ENCODE data around the gene PHAF1. TPM values are rescaled to one million over a fixed set of nuclear protein-coding genes. Genes with fewer than 3 reads are reported as not detected.

Gene PHAF1
- total RNA-seq, 5 donors from 2014 or later (not counting 1 experiment from before 2014, with no cell fraction given), result 19.4 to 23.0 (median 20.1) TPM

GRCh38 chr16:67129422-67129821 lies 19.7 kb downstream of the PHAF1 start:
- ChIA-PET POLR2A (no interaction called here), CTCF (interaction anchor here in 1 of 2 donors (0.6 kb wide), 1 partner anchor 12 kb away, joined by 3 read pairs; no protein-coding TSS in a partner anchor)
- DNase-seq (no peak), ATAC-seq (replicated peaks in 1 of 4) (no peak)
- Mint-ChIP-seq H3K27me3 (no peaks in the 10 kb centered on the region), H3K4me3 (no peak overlapping the region), H3K4me1 (no peaks in the 10 kb centered on the region), H3K9me3 (no peaks in the 10 kb centered on the region), H3K27ac (no peak overlapping the region), H3K36me3 (peaks cover 51% of the 10 kb centered on the region)
- WGBS (ENCODE audit: insufficient coverage), result 95% methylated on average over 3 of the region's 3 CpGs
- Histone ChIP-seq H3K27ac (ENCODE audit: low read length) (no peak overlapping the region), H3K9me3 (no peaks in the 10 kb centered on the region), H3K4me3 (ENCODE audit: control insufficient read depth in 1 of 2, extremely low read depth in 1 of 2, low read length in 1 of 2) (no peak overlapping the region), H3K27me3 (replicated peaks in 1 of 2; ENCODE audit: control insufficient read depth in 2 of 2, extremely low read depth in 1 of 2, insufficient read depth in 2 of 2, low read length in 1 of 2) (no peaks in the 10 kb centered on the region), H3K4me1 (ENCODE audit: control insufficient read depth in 1 of 2, extremely low read depth in 1 of 2, insufficient read depth in 2 of 2, low read length in 2 of 2) (no peaks in the 10 kb centered on the region), H3K36me3 (ENCODE audit: control insufficient read depth in 2 of 2, extremely low read depth in 1 of 2, insufficient read depth in 1 of 2, low read length in 1 of 2) (peaks cover 6 to 59% of the 10 kb centered on the region in 2 donors)

- ChIA-PET CTCF (interaction anchor here in 1 of 2 donors (1.0 kb wide), 1 partner anchor 16 kb away, joined by 3 read pairs; no protein-coding TSS in a partner anchor), POLR2A (no interaction called here)
- DNase-seq (no peak), ATAC-seq (replicated peaks in 1 of 4) (no peak)
- no peak overlapping the region for H3K4me3 ChIP-seq (ENCODE audit: control insufficient read depth in 1 of 2, extremely low read depth in 1 of 2, low read length in 1 of 2)
- no peaks in the 10 kb centered on the region for H3K4me1 ChIP-seq (ENCODE audit: control insufficient read depth in 1 of 2, extremely low read depth in 1 of 2, insufficient read depth in 2 of 2, low read length in 2 of 2)
- peaks cover 45% of the 10 kb centered on the region for H3K36me3 Mint-ChIP-seq
- H3K27ac ChIP-seq (ENCODE audit: low read length), result no peak overlapping the region
- H3K27me3 Mint-ChIP-seq, result no peaks in the 10 kb centered on the region
- no CpG with 5 or more reads among the region's 3 CpGs for WGBS (ENCODE audit: insufficient coverage)
- no peak overlapping the region for H3K4me3 Mint-ChIP-seq
- no peaks in the 10 kb centered on the region for H3K9me3 Mint-ChIP-seq
- no peaks in the 10 kb centered on the region for H3K9me3 ChIP-seq
- H3K27ac Mint-ChIP-seq, result no peak overlapping the region
- no peaks in the 10 kb centered on the region for H3K4me1 Mint-ChIP-seq
- peaks cover 14 to 77% of the 10 kb centered on the region in 2 donors for H3K36me3 ChIP-seq (ENCODE audit: control insufficient read depth in 2 of 2, extremely low read depth in 1 of 2, insufficient read depth in 1 of 2, low read length in 1 of 2)
- peaks cover 0 to 2% of the 10 kb centered on the region in 2 experiments for H3K27me3 ChIP-seq (replicated peaks in 1 of 2; ENCODE audit: control insufficient read depth in 2 of 2, extremely low read depth in 1 of 2, insufficient read depth in 2 of 2, low read length in 1 of 2)
These were observed 27.9 kb downstream of the PHAF1 start for GRCh38 chr16:67137605-67138004.

- H3K36me3 Mint-ChIP-seq, result peaks cover 65% of the 10 kb centered on the region
These were observed 31.6 kb downstream of the PHAF1 start for GRCh38 chr16:67141391-67141790.

GRCh38 chr16:67142342-67142741 lies 32.6 kb downstream of the PHAF1 start:
- CTCF ChIA-PET, result no interaction called here
- no peak for DNase-seq

More at GRCh38 chr16:67141391-67141790, 31.6 kb downstream of the PHAF1 start:
- H3K27me3 Mint-ChIP-seq, result no peaks in the 10 kb centered on the region
- DNase-seq (no peak), ATAC-seq (replicated peaks in 1 of 4) (no peak)
- no peaks in the 10 kb centered on the region for H3K9me3 Mint-ChIP-seq
- H3K27ac ChIP-seq (ENCODE audit: low read length), result no peak overlapping the region
- H3K27ac Mint-ChIP-seq, result no peak overlapping the region
- no peak overlapping the region for H3K4me3 ChIP-seq (ENCODE audit: control insufficient read depth in 1 of 2, extremely low read depth in 1 of 2, low read length in 1 of 2)
- ChIA-PET POLR2A (interaction anchor here in 1 of 2 donors (0.5 kb wide), 1 partner anchor 980 kb away, joined by 3 read pairs; no protein-coding TSS in a partner anchor), CTCF (interaction anchor here in 1 of 2 donors (1.2 kb wide), 1 partner anchor 14 kb away, joined by 3 read pairs; no protein-coding TSS in a partner anchor)
- WGBS (ENCODE audit: insufficient coverage), result 96% methylated on average over 13 of the region's 13 CpGs
- no peak overlapping the region for H3K4me3 Mint-ChIP-seq
- H3K4me1 ChIP-seq (ENCODE audit: control insufficient read depth in 1 of 2, extremely low read depth in 1 of 2, insufficient read depth in 2 of 2, low read length in 2 of 2), result no peaks in the 10 kb centered on the region
- H3K9me3 ChIP-seq, result no peaks in the 10 kb centered on the region
- H3K36me3 ChIP-seq (ENCODE audit: control insufficient read depth in 2 of 2, extremely low read depth in 1 of 2, insufficient read depth in 1 of 2, low read length in 1 of 2), result peaks cover 18 to 79% of the 10 kb centered on the region in 2 donors
- no peaks in the 10 kb centered on the region for H3K4me1 Mint-ChIP-seq
- H3K27me3 ChIP-seq (replicated peaks in 1 of 2; ENCODE audit: control insufficient read depth in 2 of 2, extremely low read depth in 1 of 2, insufficient read depth in 2 of 2, low read length in 1 of 2), result peaks cover 0 to 2% of the 10 kb centered on the region in 2 experiments

GRCh38 chr16:67144943-67145342 lies 35.2 kb downstream of the PHAF1 start:
- DNase-seq (no peak), ATAC-seq (replicated peaks in 1 of 4) (no peak)
- Histone ChIP-seq H3K27me3 (replicated peaks in 1 of 2; ENCODE audit: control insufficient read depth in 2 of 2, extremely low read depth in 1 of 2, insufficient read depth in 2 of 2, low read length in 1 of 2) (peaks cover 0 to 14% of the 10 kb centered on the region in 2 experiments), H3K4me3 (ENCODE audit: control insufficient read depth in 1 of 2, extremely low read depth in 1 of 2, low read length in 1 of 2) (no peak overlapping the region), H3K36me3 (ENCODE audit: control insufficient read depth in 2 of 2, extremely low read depth in 1 of 2, insufficient read depth in 1 of 2, low read length in 1 of 2) (peaks cover 18 to 62% of the 10 kb centered on the region in 2 donors), H3K9me3 (no peaks in the 10 kb centered on the region), H3K27ac (ENCODE audit: low read length) (no peak overlapping the region), H3K4me1 (ENCODE audit: control insufficient read depth in 1 of 2, extremely low read depth in 1 of 2, insufficient read depth in 2 of 2, low read length in 2 of 2) (peaks cover 0 to 5% of the 10 kb centered on the region in 2 experiments)
- POLR2A ChIA-PET, result no interaction called here
- Mint-ChIP-seq H3K36me3 (peaks cover 76% of the 10 kb centered on the region), H3K27me3 (peaks cover 0 to 5% of the 10 kb centered on the region in 2 donors), H3K4me1 (peaks cover 0 to 6% (median 0%) of the 10 kb centered on the region in 3 donors), H3K27ac (no peak overlapping the region), H3K4me3 (no peak overlapping the region), H3K9me3 (no peaks in the 10 kb centered on the region)
- CTCF ChIA-PET, result interaction anchor here in 1 of 2 donors (0.6 kb wide), 1 partner anchor 63 kb away, joined by 5 read pairs; no protein-coding TSS in a partner anchor
- 100% methylated on average over 1 of the region's 2 CpGs for WGBS (ENCODE audit: insufficient coverage)

More at GRCh38 chr16:67142342-67142741, 32.6 kb downstream of the PHAF1 start:
- ATAC-seq (replicated peaks in 1 of 4), result no peak
- H3K36me3 ChIP-seq (ENCODE audit: control insufficient read depth in 2 of 2, extremely low read depth in 1 of 2, insufficient read depth in 1 of 2, low read length in 1 of 2), result peaks cover 18 to 77% of the 10 kb centered on the region in 2 donors
- no peaks in the 10 kb centered on the region for H3K4me1 ChIP-seq (ENCODE audit: control insufficient read depth in 1 of 2, extremely low read depth in 1 of 2, insufficient read depth in 2 of 2, low read length in 2 of 2)
- H3K4me3 Mint-ChIP-seq, result no peak overlapping the region
- no peaks in the 10 kb centered on the region for H3K4me1 Mint-ChIP-seq
- POLR2A ChIA-PET, result no interaction called here
- H3K4me3 ChIP-seq (ENCODE audit: control insufficient read depth in 1 of 2, extremely low read depth in 1 of 2, low read length in 1 of 2), result no peak overlapping the region
- H3K9me3 Mint-ChIP-seq, result no peaks in the 10 kb centered on the region
- H3K36me3 Mint-ChIP-seq, result peaks cover 74% of the 10 kb centered on the region
- WGBS (ENCODE audit: insufficient coverage), result 92% methylated on average over 6 of the region's 9 CpGs
- no peak overlapping the region for H3K27ac Mint-ChIP-seq
- H3K27me3 ChIP-seq (replicated peaks in 1 of 2; ENCODE audit: control insufficient read depth in 2 of 2, extremely low read depth in 1 of 2, insufficient read depth in 2 of 2, low read length in 1 of 2), result peaks cover 0 to 2% of the 10 kb centered on the region in 2 experiments
- H3K27ac ChIP-seq (ENCODE audit: low read length), result no peak overlapping the region
- no peaks in the 10 kb centered on the region for H3K27me3 Mint-ChIP-seq
- no peaks in the 10 kb centered on the region for H3K9me3 ChIP-seq

- no peak overlapping the region for H3K4me3 Mint-ChIP-seq
- DNase-seq (no peak), ATAC-seq (replicated peaks in 1 of 4) (no peak)
- Histone ChIP-seq H3K9me3 (no peaks in the 10 kb centered on the region), H3K27me3 (replicated peaks in 1 of 2; ENCODE audit: control insufficient read depth in 2 of 2, extremely low read depth in 1 of 2, insufficient read depth in 2 of 2, low read length in 1 of 2) (peaks cover 0 to 19% of the 10 kb centered on the region in 2 experiments), H3K4me3 (ENCODE audit: control insufficient read depth in 1 of 2, extremely low read depth in 1 of 2, low read length in 1 of 2) (no peak overlapping the region), H3K36me3 (ENCODE audit: control insufficient read depth in 2 of 2, extremely low read depth in 1 of 2, insufficient read depth in 1 of 2, low read length in 1 of 2) (peaks cover 18 to 54% of the 10 kb centered on the region in 2 donors), H3K27ac (ENCODE audit: low read length) (no peak overlapping the region), H3K4me1 (ENCODE audit: control insufficient read depth in 1 of 2, extremely low read depth in 1 of 2, insufficient read depth in 2 of 2, low read length in 2 of 2) (peaks cover 0 to 13% of the 10 kb centered on the region in 2 experiments)
- POLR2A ChIA-PET, result interaction anchor here in 1 of 2 donors (0.7 kb wide), 1 partner anchor 12 kb away, joined by 3 read pairs; no protein-coding TSS in a partner anchor
- H3K36me3 Mint-ChIP-seq, result peaks cover 68% of the 10 kb centered on the region
- H3K9me3 Mint-ChIP-seq, result no peaks in the 10 kb centered on the region
- H3K27ac Mint-ChIP-seq, result no peak overlapping the region
- CTCF ChIA-PET, result no interaction called here
- H3K4me1 Mint-ChIP-seq, result peaks cover 0 to 6% (median 0%) of the 10 kb centered on the region in 3 donors
- WGBS (ENCODE audit: insufficient coverage), result no CpG with 5 or more reads among the region's 2 CpGs
- H3K27me3 Mint-ChIP-seq, result peaks cover 0 to 5% of the 10 kb centered on the region in 2 donors
These were observed 36.0 kb downstream of the PHAF1 start for GRCh38 chr16:67145746-67146145.
